Chondrocyte (in vitro differentiated cells): Measurements from ENCODE around the gene FXYD5. TPM values are rescaled to one million over a fixed set of nuclear protein-coding genes. Genes with fewer than 3 reads are reported as not detected.

Experiments used
- DNase-seq: peaks from one replicate; pipeline ENCODE4 v3.0.0; 2021; ENCODE audit warnings: mixed read lengths, low spot score
- H3K27ac Mint-ChIP-seq: one replicate; pipeline ENCODE4 v1.8.0; 2021; ENCODE audit warnings: mild to moderate bottlenecking, moderate library complexity, mixed read lengths; ENCODE audit not compliant: unreplicated experiment
- H3K27me3 Mint-ChIP-seq: 2 replicates; pipeline ENCODE4 v1.8.0; 2021; ENCODE audit warnings: low read depth, mixed read lengths
- H3K36me3 Mint-ChIP-seq: 2 replicates; pipeline ENCODE4 v1.8.0; 2021; ENCODE audit warnings: low read depth, mixed read lengths
- H3K4me1 Mint-ChIP-seq: 2 replicates; pipeline ENCODE4 v1.8.0; 2021; ENCODE audit warnings: low read depth, mild to moderate bottlenecking, mixed read lengths
- H3K4me3 Mint-ChIP-seq: one replicate; pipeline ENCODE4 v1.8.0; 2021; ENCODE audit warnings: mild to moderate bottlenecking, moderate library complexity, mixed read lengths; ENCODE audit not compliant: unreplicated experiment
- H3K9me3 Mint-ChIP-seq: 2 replicates; pipeline ENCODE4 v1.8.0; 2021; ENCODE audit warnings: low read depth, mixed read lengths
- CTCF ChIP-seq: fragments of 200-600 bp; sonication (generic); IDR thresholded peaks from 2 replicates; pipeline ENCODE4 v1.5.0; 2021; ENCODE audit warnings: antibody characterized with exemption, mild to moderate bottlenecking, moderate library complexity
- total RNA-seq: library from RNA; stranded (reverse); gene quantifications from 3 replicates; pipeline ENCODE4 v1.2.1, GENCODE V29; 2021

The FXYD5 gene
- total RNA-seq, 1 donor from 2014 or later: 108 TPM

DNA sequence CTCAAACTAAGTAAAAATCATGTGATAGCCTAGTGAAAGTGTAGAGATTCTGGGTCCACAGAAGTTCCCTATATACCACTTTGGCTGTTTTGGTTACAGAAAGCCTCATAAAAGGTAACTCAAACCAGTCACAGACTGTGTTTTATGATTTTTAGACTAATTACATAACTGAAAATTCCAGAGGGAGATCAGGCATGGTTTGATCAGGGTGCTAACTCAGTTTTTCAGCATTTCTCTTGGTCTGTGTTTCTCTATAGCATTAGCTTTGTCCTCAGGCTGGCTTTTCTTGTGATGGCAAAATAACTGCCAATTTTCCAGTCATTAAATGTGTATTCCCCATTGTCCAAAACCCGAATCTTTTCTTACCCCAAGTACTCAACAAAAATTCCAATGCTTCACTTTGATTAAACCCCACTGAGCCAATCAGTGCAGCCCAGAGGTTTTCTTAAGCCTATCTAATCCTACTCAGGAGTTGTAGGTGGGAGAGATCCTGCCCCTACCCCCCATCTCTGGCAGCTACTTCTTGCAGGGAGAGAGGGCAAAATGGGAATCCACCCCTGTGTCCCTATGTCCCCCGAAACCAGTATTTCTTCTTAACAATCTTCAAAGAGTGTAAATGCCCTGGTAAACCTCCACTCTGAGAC, 47.5 kb upstream of the FXYD5 start:
- no peak for TF ChIP-seq CTCF
- Mint-ChIP-seq H3K27me3 (peaks cover 5% of the 10 kb centered on the region), H3K27ac (no peak overlapping the region), H3K36me3 (no peaks in the 10 kb centered on the region), H3K4me3 (no peak overlapping the region), H3K9me3 (no peaks in the 10 kb centered on the region), H3K4me1 (no peaks in the 10 kb centered on the region)
- no peak for DNase-seq

DNA sequence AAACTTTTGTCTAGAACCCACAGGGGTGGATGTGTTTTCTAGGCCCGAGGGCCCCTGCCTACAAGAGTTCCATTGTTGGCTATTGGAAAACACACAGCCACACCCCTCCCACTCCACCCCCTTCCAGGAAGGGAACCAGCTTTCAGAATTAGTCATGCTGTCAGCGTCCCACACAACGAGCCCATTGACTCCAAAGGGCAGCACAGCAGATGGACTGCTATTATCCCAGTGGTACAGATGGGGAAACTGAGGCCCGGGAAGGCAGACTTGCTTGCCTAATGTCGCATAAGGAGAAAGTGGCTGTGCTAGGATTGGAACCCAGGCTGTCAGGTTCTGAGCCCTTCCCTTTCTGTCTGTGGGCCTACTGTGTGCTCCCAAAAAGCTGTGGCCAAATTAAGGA, 47.0 kb upstream of the FXYD5 start:
- no peak overlapping the region for H3K4me3 Mint-ChIP-seq
- H3K27ac Mint-ChIP-seq: no peak overlapping the region
- H3K9me3 Mint-ChIP-seq: no peaks in the 10 kb centered on the region
- no peak for DNase-seq
- peaks cover 6% of the 10 kb centered on the region for H3K27me3 Mint-ChIP-seq
- H3K4me1 Mint-ChIP-seq: no peaks in the 10 kb centered on the region
- H3K36me3 Mint-ChIP-seq: no peaks in the 10 kb centered on the region
- TF ChIP-seq CTCF: no peak

DNA sequence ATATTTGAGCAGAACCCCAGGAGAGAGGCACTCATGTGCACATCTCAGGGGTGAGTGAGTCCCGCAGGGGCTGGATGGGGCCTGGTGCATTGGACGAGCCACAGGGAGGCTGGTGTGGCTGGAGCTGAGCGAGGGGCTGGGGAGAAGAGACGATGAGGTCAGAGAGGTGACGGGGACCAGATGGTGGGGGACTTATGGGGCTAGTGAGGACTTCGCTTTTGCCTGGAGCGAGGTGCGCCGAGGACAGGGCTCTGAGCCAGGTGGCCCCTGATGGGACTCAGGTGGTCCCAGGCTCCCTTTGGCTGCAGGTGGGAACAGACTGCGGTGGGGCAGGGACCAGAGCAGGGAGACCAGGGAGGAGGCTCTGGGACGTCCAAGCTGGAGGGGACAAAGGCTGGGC, 45.8 kb upstream of the FXYD5 start:
- DNase-seq: no peak
- Mint-ChIP-seq H3K4me3 (no peak overlapping the region), H3K9me3 (no peaks in the 10 kb centered on the region), H3K27ac (no peak overlapping the region), H3K36me3 (no peaks in the 10 kb centered on the region), H3K4me1 (no peaks in the 10 kb centered on the region), H3K27me3 (peaks cover 6% of the 10 kb centered on the region)
- TF ChIP-seq CTCF: no peak

DNA sequence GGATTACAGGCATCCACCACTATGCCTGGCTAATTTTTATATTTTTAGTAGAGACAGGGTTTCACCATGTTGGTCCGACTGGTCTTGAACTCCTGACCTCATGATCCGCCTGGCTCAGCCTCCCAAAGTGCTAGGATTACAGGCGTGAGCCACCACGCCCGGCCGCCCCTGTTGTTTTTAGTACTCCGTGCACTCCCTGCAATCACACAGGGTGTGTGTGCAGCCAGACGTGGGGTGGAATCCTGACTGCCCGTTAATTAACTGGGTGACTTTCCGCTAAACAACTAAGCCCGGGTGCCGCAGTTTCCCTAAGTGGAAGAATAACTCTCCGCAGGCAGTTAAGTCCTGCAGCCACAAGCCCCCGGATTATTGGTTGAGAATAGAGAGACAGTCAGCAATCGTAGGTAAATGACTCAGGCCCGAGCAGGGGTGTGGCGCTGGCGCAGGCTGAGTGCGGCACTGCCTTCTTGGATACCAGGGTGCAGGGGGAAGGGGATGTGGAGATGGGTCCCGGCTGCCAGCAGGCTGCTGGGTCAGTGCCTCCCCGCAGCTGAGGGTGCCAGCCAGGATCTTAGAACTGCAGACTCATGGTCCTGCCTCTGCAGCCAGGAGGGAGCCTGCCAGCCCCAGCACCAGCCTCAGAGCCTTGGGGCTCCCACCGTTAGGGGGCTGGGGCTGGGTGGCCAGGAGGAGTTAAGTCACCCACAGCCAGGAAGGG, 45.0 kb upstream of the FXYD5 start:
- Mint-ChIP-seq H3K27me3 (peaks cover 8% of the 10 kb centered on the region), H3K36me3 (no peaks in the 10 kb centered on the region), H3K4me3 (no peak overlapping the region), H3K27ac (no peak overlapping the region), H3K4me1 (peaks cover 2% of the 10 kb centered on the region), H3K9me3 (no peaks in the 10 kb centered on the region)
- DNase-seq: no peak
- TF ChIP-seq CTCF: no peak

DNA sequence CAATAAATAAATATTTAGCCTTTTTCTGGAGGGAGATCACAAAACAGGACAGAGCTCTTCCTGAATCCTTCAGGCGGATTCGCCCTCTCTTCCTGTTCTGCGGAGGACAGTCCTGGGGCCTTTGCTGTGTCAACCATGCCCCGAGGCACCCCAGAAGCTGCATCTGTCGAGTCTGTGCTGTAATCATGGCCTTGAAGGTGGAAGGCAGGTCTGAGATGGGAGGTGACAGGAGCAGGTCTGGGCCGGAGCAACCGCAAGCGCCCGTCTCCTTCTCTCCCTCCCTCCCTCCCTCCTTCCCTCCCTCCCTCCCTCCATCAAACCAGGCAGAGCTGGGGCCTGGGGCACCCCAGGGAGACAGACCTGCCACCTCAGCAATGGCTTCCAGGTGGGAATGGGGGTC, 43.6 kb upstream of the FXYD5 start:
- Mint-ChIP-seq H3K36me3 (no peaks in the 10 kb centered on the region), H3K4me1 (peaks cover 8% of the 10 kb centered on the region), H3K9me3 (no peaks in the 10 kb centered on the region), H3K27me3 (peaks cover 15% of the 10 kb centered on the region), H3K4me3 (no peak overlapping the region), H3K27ac (no peak overlapping the region)
- no peak for DNase-seq
- TF ChIP-seq CTCF: no peak
